HEK293 (cell line): ENCODE measurements around the gene CRYZL1.

Experiments
- CTCF ChIA-PET: fragments of 350-600 bp; formaldehyde crosslinking; extraction: SDS; loops from one replicate; lab custom pipeline; 2021; ENCODE audit warnings: antibody characterized with exemption; lab: Yijun Ruan, JAX
- POLR2A ChIA-PET: fragments of 300-600 bp; formaldehyde crosslinking; extraction: SDS; loops from one replicate; lab custom pipeline; 2020; ENCODE audit warnings: antibody characterized with exemption, inconsistent platforms; lab: Yijun Ruan, JAX
- H3K27ac ChIP-seq: fragments of 200-500 bp; sonication (Bioruptor generic); 2 replicates; pipeline ENCODE4 v1.5.1; 2014; ENCODE audit warnings: low read depth, low read length, control low read depth, inconsistent platforms; ENCODE audit errors: extremely low read depth
- H3K36me3 ChIP-seq, 2 experiments: fragments of 200-500 bp in 1 of 2; sonication (Bioruptor generic) in 1 of 2; 1 replicate in 1 of 2; 2 replicates in 1 of 2; pipeline ENCODE4 v1.5.1; 2014 to 2017; ENCODE audit warnings: inconsistent platforms in 2 of 2, low read length in 2 of 2; ENCODE audit not compliant: control insufficient read depth in 2 of 2, insufficient read depth in 1 of 2
- H3K4me1 ChIP-seq: fragments of 200-500 bp; sonication (Bioruptor generic); 2 replicates; pipeline ENCODE4 v1.5.1; 2014; ENCODE audit warnings: mild to moderate bottlenecking, low read length, inconsistent platforms; ENCODE audit not compliant: control insufficient read depth, insufficient read depth
- H3K4me3 ChIP-seq: 2 replicates; pipeline ENCODE4 v1.5.1; 2011; ENCODE audit warnings: low read depth, mild to moderate bottlenecking, control low read depth, low read length, moderate library complexity
- H3K9me3 ChIP-seq: fragments of 200-500 bp; sonication (Bioruptor generic); 2 replicates; pipeline ENCODE4 v1.5.1; 2014; ENCODE audit warnings: low read depth, low read length, inconsistent platforms; ENCODE audit not compliant: control insufficient read depth, insufficient read depth
- BCL6B ChIP-seq: fragments of 450-650 bp; formaldehyde crosslinking; IDR thresholded peaks from 2 replicates; pipeline ENCODE4 v1.5.1; 2017; ENCODE audit warnings: missing biosample characterization, missing genetic modification characterization
- KLF8 ChIP-seq: fragments of 450-650 bp; formaldehyde crosslinking; IDR thresholded peaks from 2 replicates; pipeline ENCODE4 v1.5.1; 2016; ENCODE audit warnings: missing biosample characterization, missing genetic modification characterization
- PATZ1 ChIP-seq: fragments of 450-650 bp; formaldehyde crosslinking; IDR thresholded peaks from 2 replicates; pipeline ENCODE4 v1.5.1; 2016; ENCODE audit warnings: missing biosample characterization, missing genetic modification characterization
- PRDM2 ChIP-seq: fragments of 450-650 bp; formaldehyde crosslinking; IDR thresholded peaks from 2 replicates; pipeline ENCODE4 v1.5.1; 2016; ENCODE audit warnings: missing biosample characterization, missing genetic modification characterization, borderline replicate concordance
- TRIM28 ChIP-seq: IDR thresholded peaks from 2 replicates; pipeline ENCODE4 v1.6.1; 2011; ENCODE audit warnings: low read length, control low read depth, borderline replicate concordance
- ZBTB17 ChIP-seq: fragments of 450-650 bp; formaldehyde crosslinking; IDR thresholded peaks from 2 replicates; pipeline ENCODE4 v1.5.1; 2016; ENCODE audit warnings: missing biosample characterization, missing genetic modification characterization
- ZBTB21 ChIP-seq: fragments of 450-650 bp; formaldehyde crosslinking; IDR thresholded peaks from 2 replicates; pipeline ENCODE4 v1.5.1; 2017; ENCODE audit warnings: missing biosample characterization, missing genetic modification characterization
- ZFP41 ChIP-seq: fragments of 450-650 bp; formaldehyde crosslinking; IDR thresholded peaks from 2 replicates; pipeline ENCODE4 v1.5.1; 2016; ENCODE audit warnings: missing biosample characterization, missing genetic modification characterization, borderline replicate concordance
- ZNF121 ChIP-seq: fragments of 450-650 bp; formaldehyde crosslinking; IDR thresholded peaks from 2 replicates; pipeline ENCODE4 v1.5.1; 2016; ENCODE audit warnings: missing biosample characterization, missing genetic modification characterization
- ZNF132 ChIP-seq: fragments of 450-650 bp; formaldehyde crosslinking; IDR thresholded peaks from 2 replicates; pipeline ENCODE4 v1.5.1; 2017; ENCODE audit warnings: missing biosample characterization, missing genetic modification characterization, borderline replicate concordance
- ZNF335 ChIP-seq: fragments of 450-650 bp; formaldehyde crosslinking; conservative IDR thresholded peaks from 2 replicates; pipeline ENCODE4 v1.5.1; 2016; ENCODE audit warnings: missing biosample characterization, missing genetic modification characterization
- ZNF366 ChIP-seq: fragments of 450-650 bp; formaldehyde crosslinking; conservative IDR thresholded peaks from 2 replicates; pipeline ENCODE4 v1.5.1; 2016; ENCODE audit warnings: missing biosample characterization, missing genetic modification characterization
- ZNF529 ChIP-seq: fragments of 450-650 bp; formaldehyde crosslinking; IDR thresholded peaks from 2 replicates; pipeline ENCODE4 v1.5.1; 2017; ENCODE audit warnings: missing genetic modification characterization, missing biosample characterization; ENCODE audit not compliant: insufficient replicate concordance
- ZNF548 ChIP-seq: fragments of 450-650 bp; formaldehyde crosslinking; IDR thresholded peaks from 2 replicates; pipeline ENCODE4 v1.5.1; 2016; ENCODE audit warnings: missing biosample characterization, missing genetic modification characterization
- ZNF585B ChIP-seq: fragments of 450-650 bp; formaldehyde crosslinking; IDR thresholded peaks from 2 replicates; pipeline ENCODE4 v1.5.1; 2016; ENCODE audit warnings: missing biosample characterization, missing genetic modification characterization
- TF ChIP-seq, protein P1 (sequence below): fragments of 450-650 bp; formaldehyde crosslinking; IDR thresholded peaks from 2 replicates; pipeline ENCODE4 v1.5.1; 2016; ENCODE audit warnings: missing biosample characterization, missing genetic modification characterization
- TF ChIP-seq, protein P2 (sequence below): fragments of 450-650 bp; formaldehyde crosslinking; IDR thresholded peaks from 2 replicates; pipeline ENCODE4 v1.5.1; 2017; ENCODE audit warnings: missing biosample characterization, mild to moderate bottlenecking, missing genetic modification characterization, moderate library complexity
- TF ChIP-seq, protein P3 (sequence below): IDR thresholded peaks from 2 replicates; pipeline ENCODE4 v1.6.1; 2011; ENCODE audit warnings: mild to moderate bottlenecking, low read depth, low read length, borderline replicate concordance

The CRYZL1 gene

DNA sequence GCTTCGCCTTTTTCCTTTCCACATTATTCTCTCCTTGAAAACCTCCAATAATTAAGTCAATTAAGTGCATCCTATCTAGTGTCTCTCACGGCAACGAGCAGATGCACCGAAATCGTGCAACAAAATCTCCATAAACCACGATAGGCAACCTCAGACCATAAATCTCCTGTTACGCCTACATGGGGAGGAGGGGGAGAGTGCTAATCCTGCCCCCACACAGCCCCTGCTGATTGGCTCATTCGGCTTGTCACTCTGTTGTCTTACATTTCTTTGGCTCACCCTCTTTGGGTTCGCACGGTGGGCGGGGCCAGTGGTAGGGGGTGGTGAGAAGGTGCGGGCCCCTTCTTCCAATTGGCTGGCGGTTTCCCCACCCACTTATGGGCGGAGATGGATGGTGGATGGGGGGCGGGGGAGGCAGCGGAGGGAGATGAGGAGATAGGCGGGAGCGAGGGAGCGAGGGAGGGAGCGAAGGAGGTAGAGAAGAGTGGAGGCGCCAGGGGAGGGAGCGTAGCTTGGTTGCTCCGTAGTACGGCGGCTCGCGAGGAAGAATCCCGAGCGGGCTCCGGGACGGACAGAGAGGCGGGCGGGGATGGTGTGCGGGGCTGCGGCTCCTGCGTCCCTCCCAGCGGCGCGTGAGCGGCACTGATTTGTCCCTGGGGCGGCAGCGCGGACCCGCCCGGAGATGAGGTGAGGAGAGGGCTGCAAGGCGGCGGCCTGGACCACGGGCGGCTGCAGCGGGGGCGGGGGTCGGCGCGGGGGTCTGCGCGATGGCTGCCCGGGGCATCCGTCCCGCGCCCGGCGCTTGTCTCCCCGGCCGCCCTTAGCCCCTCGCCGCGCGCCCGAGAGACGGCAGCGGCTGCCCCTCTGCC, 720 bp upstream of the CRYZL1 start, which contains the start of gene ITSN1 (continued):
- TF ChIP-seq BCL6B (tag by site-specific recombination) (no peak), KLF8 (tag by site-specific recombination) (peak; percentile 95), PRDM2 (tag by site-specific recombination) (no peak), PATZ1 (tag by site-specific recombination) (peak; percentile 100), ZNF132 (no peak), TRIM28 (no peak), ZNF548 (tag by site-specific recombination) (no peak), ZNF585B (tag by site-specific recombination) (no peak), ZNF335 (tag by site-specific recombination) (peak; percentile 99)

GRCh38 chr21:33640697-33641351, 717 bp downstream of the CRYZL1 start:
- Histone ChIP-seq H3K36me3 (peaks cover 0 to 9% of the 10 kb centered on the region in 2 experiments; a peak in 1 of 3 replicates), H3K9me3 (no peaks in the 10 kb centered on the region), H3K4me3 (peak overlapping the region; percentile 54), H3K27ac (peak overlapping the region; percentile 90), H3K4me1 (peaks cover 10% of the 10 kb centered on the region)
- POLR2A ChIA-PET = interaction anchor here (0.5 kb wide), 1 partner anchor 204 kb away, joined by 3 read pairs; no protein-coding TSS in a partner anchor
- CTCF ChIA-PET = interaction anchor here (0.7 kb wide), 1 partner anchor 34 kb away, joined by 4 read pairs; no protein-coding TSS in a partner anchor
- TF ChIP-seq ZBTB17 (tag by site-specific recombination) (peak; percentile 70), ZBTB21 (tag by site-specific recombination) (no peak), ZNF529 (peak; percentile 2), ZNF366 (tag by site-specific recombination) (peak; percentile 40; the same call in 1 of the 2 replicates), ZNF121 (tag by site-specific recombination) (no peak), ZFP41 (tag by site-specific recombination) (no peak)
- TF ChIP-seq, protein P1, sequence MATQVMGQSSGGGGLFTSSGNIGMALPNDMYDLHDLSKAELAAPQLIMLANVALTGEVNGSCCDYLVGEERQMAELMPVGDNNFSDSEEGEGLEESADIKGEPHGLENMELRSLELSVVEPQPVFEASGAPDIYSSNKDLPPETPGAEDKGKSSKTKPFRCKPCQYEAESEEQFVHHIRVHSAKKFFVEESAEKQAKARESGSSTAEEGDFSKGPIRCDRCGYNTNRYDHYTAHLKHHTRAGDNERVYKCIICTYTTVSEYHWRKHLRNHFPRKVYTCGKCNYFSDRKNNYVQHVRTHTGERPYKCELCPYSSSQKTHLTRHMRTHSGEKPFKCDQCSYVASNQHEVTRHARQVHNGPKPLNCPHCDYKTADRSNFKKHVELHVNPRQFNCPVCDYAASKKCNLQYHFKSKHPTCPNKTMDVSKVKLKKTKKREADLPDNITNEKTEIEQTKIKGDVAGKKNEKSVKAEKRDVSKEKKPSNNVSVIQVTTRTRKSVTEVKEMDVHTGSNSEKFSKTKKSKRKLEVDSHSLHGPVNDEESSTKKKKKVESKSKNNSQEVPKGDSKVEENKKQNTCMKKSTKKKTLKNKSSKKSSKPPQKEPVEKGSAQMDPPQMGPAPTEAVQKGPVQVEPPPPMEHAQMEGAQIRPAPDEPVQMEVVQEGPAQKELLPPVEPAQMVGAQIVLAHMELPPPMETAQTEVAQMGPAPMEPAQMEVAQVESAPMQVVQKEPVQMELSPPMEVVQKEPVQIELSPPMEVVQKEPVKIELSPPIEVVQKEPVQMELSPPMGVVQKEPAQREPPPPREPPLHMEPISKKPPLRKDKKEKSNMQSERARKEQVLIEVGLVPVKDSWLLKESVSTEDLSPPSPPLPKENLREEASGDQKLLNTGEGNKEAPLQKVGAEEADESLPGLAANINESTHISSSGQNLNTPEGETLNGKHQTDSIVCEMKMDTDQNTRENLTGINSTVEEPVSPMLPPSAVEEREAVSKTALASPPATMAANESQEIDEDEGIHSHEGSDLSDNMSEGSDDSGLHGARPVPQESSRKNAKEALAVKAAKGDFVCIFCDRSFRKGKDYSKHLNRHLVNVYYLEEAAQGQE (tag by site-specific recombination) = peak; percentile 71
- TF ChIP-seq, protein P2, sequence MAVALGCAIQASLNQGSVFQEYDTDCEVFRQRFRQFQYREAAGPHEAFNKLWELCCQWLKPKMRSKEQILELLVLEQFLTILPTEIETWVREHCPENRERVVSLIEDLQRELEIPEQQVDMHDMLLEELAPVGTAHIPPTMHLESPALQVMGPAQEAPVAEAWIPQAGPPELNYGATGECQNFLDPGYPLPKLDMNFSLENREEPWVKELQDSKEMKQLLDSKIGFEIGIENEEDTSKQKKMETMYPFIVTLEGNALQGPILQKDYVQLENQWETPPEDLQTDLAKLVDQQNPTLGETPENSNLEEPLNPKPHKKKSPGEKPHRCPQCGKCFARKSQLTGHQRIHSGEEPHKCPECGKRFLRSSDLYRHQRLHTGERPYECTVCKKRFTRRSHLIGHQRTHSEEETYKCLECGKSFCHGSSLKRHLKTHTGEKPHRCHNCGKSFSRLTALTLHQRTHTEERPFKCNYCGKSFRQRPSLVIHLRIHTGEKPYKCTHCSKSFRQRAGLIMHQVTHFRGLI (tag by site-specific recombination) = 0 out of 2 replicates have a peak, but pooled peaks have one; percentile 5
- TF ChIP-seq, protein P3, sequence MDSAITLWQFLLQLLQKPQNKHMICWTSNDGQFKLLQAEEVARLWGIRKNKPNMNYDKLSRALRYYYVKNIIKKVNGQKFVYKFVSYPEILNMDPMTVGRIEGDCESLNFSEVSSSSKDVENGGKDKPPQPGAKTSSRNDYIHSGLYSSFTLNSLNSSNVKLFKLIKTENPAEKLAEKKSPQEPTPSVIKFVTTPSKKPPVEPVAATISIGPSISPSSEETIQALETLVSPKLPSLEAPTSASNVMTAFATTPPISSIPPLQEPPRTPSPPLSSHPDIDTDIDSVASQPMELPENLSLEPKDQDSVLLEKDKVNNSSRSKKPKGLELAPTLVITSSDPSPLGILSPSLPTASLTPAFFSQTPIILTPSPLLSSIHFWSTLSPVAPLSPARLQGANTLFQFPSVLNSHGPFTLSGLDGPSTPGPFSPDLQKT = no peak
